Measurements from ENCODE around the gene ERFE.

DNA sequence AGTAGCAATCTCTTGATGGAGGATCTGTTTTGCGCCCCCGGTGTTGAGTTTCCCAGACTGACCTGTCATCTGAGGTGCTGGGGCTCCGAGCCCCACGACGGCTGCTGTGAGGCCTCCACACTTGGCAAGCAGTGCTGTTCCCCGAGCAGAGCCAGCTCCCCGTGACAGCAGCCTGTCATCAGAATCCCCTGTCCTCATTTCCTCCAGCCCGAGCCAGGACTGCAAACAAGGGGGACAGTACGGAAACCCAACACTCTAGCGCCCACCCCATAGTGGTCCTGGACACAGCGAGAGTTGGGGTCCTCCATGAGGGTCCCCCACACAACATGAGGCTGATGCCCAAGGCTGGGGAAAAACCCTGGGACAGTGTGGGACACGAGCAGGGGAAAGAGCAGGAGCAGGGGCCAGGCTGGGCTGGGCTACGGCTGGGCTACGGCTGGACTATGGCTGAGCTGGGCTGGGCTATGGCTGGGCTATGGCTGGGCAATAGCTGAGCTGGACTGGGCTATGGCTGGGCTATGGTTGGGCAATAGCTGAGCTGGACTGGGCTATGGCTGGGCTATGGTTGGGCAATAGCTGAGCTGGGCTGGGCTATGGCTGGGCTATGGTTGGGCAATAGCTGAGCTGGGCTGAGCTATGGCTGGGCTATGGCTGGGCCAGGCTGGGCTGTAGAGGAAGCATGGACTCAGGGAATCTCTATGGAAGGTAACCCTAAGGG is 21.8 kb upstream of the ERFE start:
- TF ChIP-seq ZNF263 (CRISPR knock-in tag; IDR thresholded peaks at IDR 0.05; ENCODE audit: low read depth) = no peak
- TF ChIP-seq RELA (CRISPR knock-in tag; IDR thresholded peaks at IDR 0.05; ENCODE audit: borderline replicate concordance) = no peak
- TF ChIP-seq, protein P1, sequence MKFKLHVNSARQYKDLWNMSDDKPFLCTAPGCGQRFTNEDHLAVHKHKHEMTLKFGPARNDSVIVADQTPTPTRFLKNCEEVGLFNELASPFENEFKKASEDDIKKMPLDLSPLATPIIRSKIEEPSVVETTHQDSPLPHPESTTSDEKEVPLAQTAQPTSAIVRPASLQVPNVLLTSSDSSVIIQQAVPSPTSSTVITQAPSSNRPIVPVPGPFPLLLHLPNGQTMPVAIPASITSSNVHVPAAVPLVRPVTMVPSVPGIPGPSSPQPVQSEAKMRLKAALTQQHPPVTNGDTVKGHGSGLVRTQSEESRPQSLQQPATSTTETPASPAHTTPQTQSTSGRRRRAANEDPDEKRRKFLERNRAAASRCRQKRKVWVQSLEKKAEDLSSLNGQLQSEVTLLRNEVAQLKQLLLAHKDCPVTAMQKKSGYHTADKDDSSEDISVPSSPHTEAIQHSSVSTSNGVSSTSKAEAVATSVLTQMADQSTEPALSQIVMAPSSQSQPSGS (CRISPR knock-in tag; IDR thresholded peaks at IDR 0.05; ENCODE audit: borderline replicate concordance, low read depth) = no peak
- TF ChIP-seq, protein P2, sequence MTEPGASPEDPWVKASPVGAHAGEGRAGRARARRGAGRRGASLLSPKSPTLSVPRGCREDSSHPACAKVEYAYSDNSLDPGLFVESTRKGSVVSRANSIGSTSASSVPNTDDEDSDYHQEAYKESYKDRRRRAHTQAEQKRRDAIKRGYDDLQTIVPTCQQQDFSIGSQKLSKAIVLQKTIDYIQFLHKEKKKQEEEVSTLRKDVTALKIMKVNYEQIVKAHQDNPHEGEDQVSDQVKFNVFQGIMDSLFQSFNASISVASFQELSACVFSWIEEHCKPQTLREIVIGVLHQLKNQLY (CRISPR knock-in tag; IDR thresholded peaks at IDR 0.05) = no peak
- TF ChIP-seq FOXK1 (CRISPR knock-in tag; IDR thresholded peaks at IDR 0.05) = no peak
- no peak for TF ChIP-seq IRF2 (CRISPR knock-in tag; IDR thresholded peaks at IDR 0.05; ENCODE audit: borderline replicate concordance, low read depth)
- no peak for TF ChIP-seq ZNF416 (CRISPR knock-in tag; IDR thresholded peaks at IDR 0.05)
- TF ChIP-seq, protein P3, sequence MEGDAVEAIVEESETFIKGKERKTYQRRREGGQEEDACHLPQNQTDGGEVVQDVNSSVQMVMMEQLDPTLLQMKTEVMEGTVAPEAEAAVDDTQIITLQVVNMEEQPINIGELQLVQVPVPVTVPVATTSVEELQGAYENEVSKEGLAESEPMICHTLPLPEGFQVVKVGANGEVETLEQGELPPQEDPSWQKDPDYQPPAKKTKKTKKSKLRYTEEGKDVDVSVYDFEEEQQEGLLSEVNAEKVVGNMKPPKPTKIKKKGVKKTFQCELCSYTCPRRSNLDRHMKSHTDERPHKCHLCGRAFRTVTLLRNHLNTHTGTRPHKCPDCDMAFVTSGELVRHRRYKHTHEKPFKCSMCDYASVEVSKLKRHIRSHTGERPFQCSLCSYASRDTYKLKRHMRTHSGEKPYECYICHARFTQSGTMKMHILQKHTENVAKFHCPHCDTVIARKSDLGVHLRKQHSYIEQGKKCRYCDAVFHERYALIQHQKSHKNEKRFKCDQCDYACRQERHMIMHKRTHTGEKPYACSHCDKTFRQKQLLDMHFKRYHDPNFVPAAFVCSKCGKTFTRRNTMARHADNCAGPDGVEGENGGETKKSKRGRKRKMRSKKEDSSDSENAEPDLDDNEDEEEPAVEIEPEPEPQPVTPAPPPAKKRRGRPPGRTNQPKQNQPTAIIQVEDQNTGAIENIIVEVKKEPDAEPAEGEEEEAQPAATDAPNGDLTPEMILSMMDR (IDR thresholded peaks at IDR 0.05) = no peak
- no peak for TF ChIP-seq NR2C2 (CRISPR knock-in tag; IDR thresholded peaks at IDR 0.05)

Data from WTC11 (cell line).